ENCODE results near the gene MR1. TPM values are rescaled to one million over a fixed set of nuclear protein-coding genes. Genes with fewer than 3 reads are reported as not detected.

MR1 gene
- total and polyA plus RNA-seq, 9 of the 15 experiments (the other 6 are each of a cell fraction or from before 2014, with no cell fraction given), result 9.7 to 21.7 (median 15.6) TPM

GRCh38 chr1:181033128-181033798 is 520 bp upstream of the MR1 start (continued):
- TF ChIP-seq CREB5 (CRISPR knock-in tag; IDR thresholded peaks at IDR 0.05) (no peak), ZNF24 (IDR thresholded peaks at IDR 0.05) (peak; percentile 58; the same call in 1 of the 2 replicates), ELF4 (CRISPR knock-in tag; IDR thresholded peaks at IDR 0.05) (peak; percentile 79), HOXB6 (CRISPR knock-in tag; IDR thresholded peaks at IDR 0.05; ENCODE audit: borderline replicate concordance) (0 out of 2 replicates have a peak, but pooled peaks have one; percentile 1), HSF4 (CRISPR knock-in tag; IDR thresholded peaks at IDR 0.05; ENCODE audit: borderline replicate concordance) (no peak; the same call in 1 of the 2 replicates), XRCC5 (IDR thresholded peaks at IDR 0.05; ENCODE audit: low read depth, low read length) (0 out of 2 replicates have a peak, but pooled peaks have one; percentile 21), TCF3 (CRISPR knock-in tag; IDR thresholded peaks at IDR 0.05) (0 out of 2 replicates have a peak, but pooled peaks have one; percentile 3), ZBTB40 (IDR thresholded peaks at IDR 0.05) (peak; percentile 69), ZBTB40 (CRISPR knock-in tag; IDR thresholded peaks at IDR 0.05) (no peak), TGIF2 (CRISPR knock-in tag; IDR thresholded peaks at IDR 0.05) (no peak), GABPB1 (CRISPR knock-in tag; IDR thresholded peaks at IDR 0.05) (peak; percentile 50; the same call in 1 of the 2 replicates), ETV1 (tag; conservative IDR thresholded peaks at IDR 0.05; ENCODE audit: low read depth) (peak; percentile 42; the same call in 1 of the 2 replicates), RAD21 (CRISPR knock-in tag; conservative IDR thresholded peaks at IDR 0.05 in 1 of 2, IDR thresholded peaks at IDR 0.05 in 1 of 2) (peak in 1 of 2 experiments; percentile 8; a peak in 1 of 4 replicates), DIDO1 (tag; IDR thresholded peaks at IDR 0.05; ENCODE audit: low read depth) (no peak; the same call in 1 of the 2 replicates)
- TF ChIP-seq, protein P1, sequence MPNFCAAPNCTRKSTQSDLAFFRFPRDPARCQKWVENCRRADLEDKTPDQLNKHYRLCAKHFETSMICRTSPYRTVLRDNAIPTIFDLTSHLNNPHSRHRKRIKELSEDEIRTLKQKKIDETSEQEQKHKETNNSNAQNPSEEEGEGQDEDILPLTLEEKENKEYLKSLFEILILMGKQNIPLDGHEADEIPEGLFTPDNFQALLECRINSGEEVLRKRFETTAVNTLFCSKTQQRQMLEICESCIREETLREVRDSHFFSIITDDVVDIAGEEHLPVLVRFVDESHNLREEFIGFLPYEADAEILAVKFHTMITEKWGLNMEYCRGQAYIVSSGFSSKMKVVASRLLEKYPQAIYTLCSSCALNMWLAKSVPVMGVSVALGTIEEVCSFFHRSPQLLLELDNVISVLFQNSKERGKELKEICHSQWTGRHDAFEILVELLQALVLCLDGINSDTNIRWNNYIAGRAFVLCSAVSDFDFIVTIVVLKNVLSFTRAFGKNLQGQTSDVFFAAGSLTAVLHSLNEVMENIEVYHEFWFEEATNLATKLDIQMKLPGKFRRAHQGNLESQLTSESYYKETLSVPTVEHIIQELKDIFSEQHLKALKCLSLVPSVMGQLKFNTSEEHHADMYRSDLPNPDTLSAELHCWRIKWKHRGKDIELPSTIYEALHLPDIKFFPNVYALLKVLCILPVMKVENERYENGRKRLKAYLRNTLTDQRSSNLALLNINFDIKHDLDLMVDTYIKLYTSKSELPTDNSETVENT (CRISPR knock-in tag; IDR thresholded peaks at IDR 0.05), result no peak
